ENCODE data around the gene SH3GL3. TPM values are rescaled to one million over a fixed set of nuclear protein-coding genes. Genes with fewer than 3 reads are reported as not detected.
A peak's percentile ranks its signal among the peaks of the same experiment; 100 is the strongest.

SH3GL3 gene
- total and polyA plus RNA-seq, 2 of the 13 experiments (the other 11 are each of a cell fraction or from before 2014, with no cell fraction given) = not detected

DNA sequence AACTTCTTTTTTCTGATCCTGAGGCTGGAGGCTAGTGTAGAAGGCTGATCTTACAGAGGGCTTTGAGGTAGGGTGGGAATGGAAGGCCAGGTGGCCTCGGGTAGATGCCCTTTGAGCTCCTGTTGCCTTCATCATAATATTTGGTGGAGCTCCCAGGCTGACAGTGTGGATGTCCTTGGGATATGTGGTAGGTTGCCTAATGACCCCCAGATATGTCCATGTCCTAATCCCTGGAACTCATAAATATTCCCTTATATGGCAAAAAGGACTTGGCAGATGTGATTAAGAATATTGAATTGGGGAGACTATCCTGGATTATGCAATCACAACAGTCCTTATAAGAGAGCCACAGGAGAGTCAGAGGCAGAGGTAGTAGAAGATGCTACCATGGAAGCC, 212.3 kb downstream of the SH3GL3 start:
- in situ Hi-C loops (cut with HindIII; ENCODE audit: extremely low pct_ligation_motif_present, low pct_unique_long_range_greater_than_20kb) = no loop called here

More for the DNA sequence above, 212.3 kb downstream of the SH3GL3 start:
- no peaks in the 10 kb centered on the region for H4K20me1 ChIP-seq (ENCODE audit: insufficient read depth, low read length)
- H3K9me3 ChIP-seq (ENCODE audit: low read length) = no peaks in the 10 kb centered on the region
- H3K4me2 ChIP-seq (ENCODE audit: low read depth, low read length) = no peak overlapping the region
- no peaks in the 10 kb centered on the region for H3K36me3 ChIP-seq (replicated peaks in 1 of 2; ENCODE audit: control insufficient read depth in 1 of 2, insufficient read depth in 2 of 2, low read length in 2 of 2)
- POLR2A ChIA-PET = no interaction called here
- FAIRE-seq = no peak
- H3K9ac ChIP-seq (ENCODE audit: insufficient read depth, low read depth, low read length) = no peak overlapping the region
- intact Hi-C loops (cut with micrococcal nuclease; ENCODE audit: unreplicated experiment) = no loop called here
- H2AFZ ChIP-seq (ENCODE audit: low read length) = no peak overlapping the region
- no peak overlapping the region for H3K27ac ChIP-seq (ENCODE audit: extremely low read length, insufficient read depth, low read length)
- no peaks in the 10 kb centered on the region for H3K79me2 ChIP-seq (ENCODE audit: insufficient read depth, low read length)
- TF ChIP-seq HNF4A (CRISPR knock-in tag; IDR thresholded peaks at IDR 0.05) (0 out of 2 replicates have a peak, but pooled peaks have one; percentile 7), ZFP1 (CRISPR knock-in tag; IDR thresholded peaks at IDR 0.05) (no peak), ZNF263 (CRISPR knock-in tag; IDR thresholded peaks at IDR 0.05) (no peak), AHR (CRISPR knock-in tag; IDR thresholded peaks at IDR 0.05) (no peak), ZNF816 (CRISPR knock-in tag; IDR thresholded peaks at IDR 0.05; ENCODE audit: borderline replicate concordance) (no peak), FOXO1 (CRISPR knock-in tag; IDR thresholded peaks at IDR 0.05) (no peak), SRF (IDR thresholded peaks at IDR 0.05; ENCODE audit: low read depth, low read length) (peak; percentile 66), ONECUT2 (CRISPR knock-in tag; IDR thresholded peaks at IDR 0.05) (no peak), ZNF674 (CRISPR knock-in tag; IDR thresholded peaks at IDR 0.05; ENCODE audit: low read depth) (no peak), SAFB2 (CRISPR knock-in tag; IDR thresholded peaks at IDR 0.05; ENCODE audit: borderline replicate concordance, low read depth) (no peak), ZNF335 (CRISPR knock-in tag; IDR thresholded peaks at IDR 0.05) (no peak), ZNF609 (CRISPR knock-in tag; IDR thresholded peaks at IDR 0.05; ENCODE audit: borderline replicate concordance) (no peak), GMEB2 (CRISPR knock-in tag; IDR thresholded peaks at IDR 0.05; ENCODE audit: low read depth) (no peak), MLX (CRISPR knock-in tag; IDR thresholded peaks at IDR 0.05) (no peak), ZNF30 (CRISPR knock-in tag; IDR thresholded peaks at IDR 0.05) (no peak), NFIB (CRISPR knock-in tag; IDR thresholded peaks at IDR 0.05; ENCODE audit: borderline replicate concordance) (no peak), ZSCAN9 (CRISPR knock-in tag; IDR thresholded peaks at IDR 0.05; ENCODE audit: borderline replicate concordance) (no peak)
- TF ChIP-seq, protein P1, sequence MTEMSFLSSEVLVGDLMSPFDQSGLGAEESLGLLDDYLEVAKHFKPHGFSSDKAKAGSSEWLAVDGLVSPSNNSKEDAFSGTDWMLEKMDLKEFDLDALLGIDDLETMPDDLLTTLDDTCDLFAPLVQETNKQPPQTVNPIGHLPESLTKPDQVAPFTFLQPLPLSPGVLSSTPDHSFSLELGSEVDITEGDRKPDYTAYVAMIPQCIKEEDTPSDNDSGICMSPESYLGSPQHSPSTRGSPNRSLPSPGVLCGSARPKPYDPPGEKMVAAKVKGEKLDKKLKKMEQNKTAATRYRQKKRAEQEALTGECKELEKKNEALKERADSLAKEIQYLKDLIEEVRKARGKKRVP (CRISPR knock-in tag; IDR thresholded peaks at IDR 0.05) = no peak
- no peaks in the 10 kb centered on the region for H3K27me3 ChIP-seq (ENCODE audit: control insufficient read depth in 1 of 2, insufficient read depth in 2 of 2, low read length in 2 of 2)
- CTCF ChIA-PET (ENCODE audit: low intra/inter-chr PET ratio, low total read pairs) = no interaction called here
- peaks cover 32% of the 10 kb centered on the region for H3K4me1 ChIP-seq (ENCODE audit: insufficient read depth, low read length)
- no TSS peak for BruUV-seq (replicated peaks)
- 0% methylated on average over 1 of the region's 1 CpG for WGBS (ENCODE audit: low lambda C conversion rate)
- no peak overlapping the region for H3K4me3 ChIP-seq (replicated peaks in 1 of 3; ENCODE audit: insufficient read depth in 1 of 3, low read depth in 2 of 3, low read length in 3 of 3)
- no peak for ATAC-seq
- peak; percentile 10 for DNase-seq (ENCODE audit: low spot score)

Data from HepG2 (cell line).